HG02870 (cell line): ENCODE data around the gene ANKRD10.

Source experiments
- ATAC-seq: cut with Tn5 transposase; IDR thresholded peaks from one replicate; pipeline ENCODE4 v1.9.1; 2021; ENCODE audit warnings: mild to moderate bottlenecking, moderate library complexity; ENCODE audit not compliant: unreplicated experiment

Gene ANKRD10

DNA sequence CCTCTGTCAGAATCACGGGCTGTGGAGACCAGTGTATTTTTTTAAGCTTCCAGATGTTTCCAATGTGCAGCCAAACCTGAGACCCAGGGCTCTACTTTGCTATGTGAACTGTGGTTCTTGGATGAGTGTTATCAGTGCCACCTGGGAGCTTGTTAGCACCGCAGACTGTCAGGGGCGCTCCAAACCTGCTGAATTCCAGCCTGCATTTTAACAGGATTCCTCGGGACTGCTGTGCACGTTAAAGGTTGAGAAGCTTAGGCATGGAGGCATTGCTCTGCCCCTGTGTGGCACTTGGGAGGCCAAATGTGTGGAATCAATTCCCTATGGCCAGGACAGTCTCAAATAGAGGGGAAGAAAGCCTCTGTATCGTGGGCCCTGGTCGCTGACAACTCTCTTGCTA lies 80.3 kb downstream of the ANKRD10 start:
- ATAC-seq: no peak

DNA sequence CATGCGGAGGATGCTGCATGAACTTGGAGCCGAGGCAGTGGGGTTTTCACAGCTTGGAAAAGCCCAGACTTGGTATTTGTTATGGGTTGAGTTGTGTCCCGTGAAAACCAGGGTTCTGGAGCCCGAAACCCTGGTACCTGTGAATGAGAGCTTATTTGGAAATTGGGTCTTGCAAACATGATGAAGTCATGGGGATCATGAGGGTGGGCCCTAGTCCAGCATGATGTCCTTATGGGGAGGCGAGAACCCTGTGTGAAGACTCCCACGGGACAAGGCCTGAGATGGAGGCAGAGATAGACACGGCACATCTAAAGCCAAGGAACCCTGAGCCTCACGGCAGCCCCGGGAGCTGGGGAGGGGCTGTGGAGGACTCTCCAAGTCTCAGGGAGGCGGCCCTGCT lies 82.3 kb downstream of the ANKRD10 start:
- ATAC-seq: no peak

DNA sequence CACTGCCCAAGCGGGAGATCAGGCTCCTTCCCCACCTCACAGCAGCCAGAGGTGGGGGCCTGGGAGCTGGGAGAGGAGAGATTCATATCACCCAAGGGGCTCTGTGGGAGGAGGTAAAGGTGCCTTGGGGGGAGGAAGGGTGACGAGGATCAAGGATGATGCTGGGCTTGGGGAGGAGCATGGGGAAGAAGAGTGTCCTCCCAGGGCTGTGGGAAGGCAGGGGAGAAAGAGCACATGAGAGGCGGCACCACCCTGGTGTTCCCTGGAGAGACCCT lies 82.7 kb downstream of the ANKRD10 start:
- ATAC-seq: no peak

DNA sequence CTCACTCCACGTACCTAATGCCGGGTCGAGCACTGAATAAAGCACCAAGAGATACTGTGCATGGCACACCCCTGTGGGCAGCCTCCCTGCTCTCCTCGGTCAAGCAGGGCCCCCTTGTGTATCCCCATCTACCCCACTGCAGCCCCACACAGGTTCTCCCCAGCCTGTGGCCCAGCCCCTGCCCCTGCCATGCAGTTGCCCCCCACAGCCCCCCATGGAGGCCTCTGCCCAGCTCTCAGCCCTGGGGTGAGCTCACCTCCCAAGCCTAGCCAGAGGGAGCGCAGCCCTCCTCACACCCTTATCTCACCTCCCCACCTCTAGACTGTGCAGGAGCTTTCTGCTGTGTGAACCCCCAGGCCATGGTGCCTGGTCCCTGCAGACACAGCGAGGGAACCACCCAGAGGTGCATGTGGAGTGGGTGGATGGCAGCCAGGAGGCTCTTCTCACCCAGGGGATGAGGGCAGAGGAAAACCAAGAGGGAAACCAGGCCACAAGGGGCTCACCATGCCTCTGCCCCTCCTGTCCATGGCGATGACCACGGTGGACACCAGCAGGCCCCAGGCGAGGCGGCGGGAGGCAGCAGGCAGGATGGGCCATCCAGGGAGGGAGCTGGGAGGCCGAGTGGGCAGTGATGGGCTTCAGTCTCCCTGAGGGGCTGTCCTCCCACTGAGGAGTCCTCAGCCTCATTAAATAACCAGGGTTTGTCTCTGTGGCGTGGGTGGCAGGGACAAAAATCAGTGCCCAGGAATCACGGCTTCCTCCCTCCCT lies 83.2 kb downstream of the ANKRD10 start:
- no peak for ATAC-seq

DNA sequence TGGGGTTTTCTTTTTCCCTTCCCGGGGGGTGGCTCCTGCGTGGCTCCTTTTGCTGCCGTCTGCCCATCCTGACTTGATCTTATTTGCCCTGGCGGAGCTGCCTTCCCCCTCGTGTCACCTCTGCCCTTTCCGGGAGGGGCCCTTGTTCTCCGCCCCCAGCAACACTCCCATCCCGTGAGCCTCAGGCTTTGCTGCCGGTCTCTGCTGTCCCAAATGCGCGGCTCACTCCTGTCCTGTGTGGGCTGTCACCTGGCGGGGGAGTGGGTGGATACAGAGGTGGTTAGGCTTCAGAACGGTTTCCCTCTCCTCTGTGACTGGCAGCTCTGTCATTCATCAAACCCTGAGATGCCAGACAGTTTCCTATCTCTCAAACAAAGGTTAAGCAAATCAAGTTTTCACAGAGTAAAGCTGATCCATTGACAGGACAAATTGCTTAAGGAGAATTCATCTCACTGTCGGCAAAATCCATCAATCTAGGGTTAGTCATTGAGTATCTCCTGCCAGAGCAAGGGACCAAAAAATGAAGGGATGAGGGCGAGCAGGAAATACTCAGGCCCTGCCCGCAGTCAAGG lies 84.0 kb downstream of the ANKRD10 start:
- no peak for ATAC-seq

DNA sequence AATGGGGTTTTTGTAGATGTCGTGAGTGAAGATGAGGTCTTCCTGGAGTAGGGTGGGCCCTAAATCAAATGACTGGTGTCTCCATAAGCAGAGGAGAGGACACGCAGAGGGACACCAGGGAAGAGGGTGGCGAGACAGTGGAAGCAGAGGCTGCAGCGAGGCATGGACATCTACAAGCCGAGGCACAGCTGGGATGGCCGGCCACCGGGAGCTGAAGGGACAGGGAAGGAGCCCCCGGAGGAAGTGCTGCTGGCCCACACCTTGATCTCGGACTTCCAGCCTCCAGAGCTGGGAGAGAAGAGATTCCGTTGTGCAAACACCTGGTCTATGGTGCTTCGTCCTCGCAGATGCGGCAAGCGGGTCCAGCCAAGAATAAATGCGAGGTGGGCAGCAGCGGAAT lies 84.5 kb downstream of the ANKRD10 start:
- ATAC-seq: no peak

DNA sequence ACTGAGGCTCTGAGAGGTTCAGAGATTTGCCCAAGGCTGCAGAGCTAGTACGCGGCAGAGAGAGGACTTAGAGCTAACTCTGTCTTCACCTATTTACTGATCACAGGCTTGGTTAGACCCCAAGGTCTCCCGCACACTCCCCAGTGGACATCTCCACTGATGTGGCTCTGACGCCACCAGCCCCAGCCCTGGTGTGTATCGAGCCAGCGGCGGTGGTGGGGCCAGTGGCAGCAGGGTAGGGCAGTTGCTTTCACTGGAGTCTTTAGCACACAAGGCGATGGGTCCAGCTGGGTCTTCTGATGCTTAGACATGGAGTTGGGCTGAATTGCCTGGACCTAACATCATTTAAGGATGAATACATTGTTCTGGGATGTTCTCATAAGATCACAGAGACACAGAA lies 85.4 kb downstream of the ANKRD10 start:
- ATAC-seq: no peak

- ATAC-seq: no peak
These were observed 86.2 kb downstream of the ANKRD10 start for GRCh38 chr13:110828705-110829104.
